Tibial artery (tissue), 4 donors: ENCODE results near the gene FGD5.

Source experiments
- DNase-seq, 2 donors: peaks; one replicate each; pipeline ENCODE4 v3.0.0-alpha.2; 2019
- H3K27ac ChIP-seq, 2 donors: fragments of 200-600 bp; sonication (generic) in 1 of 2; 1 replicate in 1 of 2; 2 replicates in 1 of 2; pipeline ENCODE4 v1.5.1; 2018 to 2019; ENCODE audit warnings: mild to moderate bottlenecking in 1 of 2
- H3K27me3 ChIP-seq, 2 donors: fragments of 200-600 bp; sonication (generic) in 1 of 2; one replicate each; pipeline versions ENCODE4 v1.5.1 to v1.6.0; 2016 to 2019
- H3K36me3 ChIP-seq, 3 donors: fragments of 200-600 bp; sonication (generic) in 2 of 3; one replicate each; pipeline ENCODE4 v1.5.1; 2016 to 2019; ENCODE audit warnings: mild to moderate bottlenecking in 2 of 3
- H3K4me1 ChIP-seq, 4 donors: fragments of 200-600 bp; sonication (generic) in 2 of 4; 1 replicate in 3 of 4; 2 replicates in 1 of 4; pipeline ENCODE4 v1.5.1; 2016 to 2019
- H3K4me3 ChIP-seq, 2 donors: fragments of 200-600 bp; sonication (generic) in 1 of 2; 1 replicate in 1 of 2; 2 replicates in 1 of 2; pipeline ENCODE4 v1.5.1; 2018 to 2019; ENCODE audit warnings: mild to moderate bottlenecking in 2 of 2
- H3K9me3 ChIP-seq, 3 donors: fragments of 200-600 bp; sonication (generic) in 1 of 3; one replicate each; pipeline ENCODE4 v1.5.1; 2016 to 2019
- intact Hi-C: fragments of 100-400 bp; cut with DNase I; formaldehyde crosslinking; loops from one replicate; pipeline ENCODE4 v1.15.0; 2023; ENCODE audit warnings: low total_unique reads
- TF ChIP-seq, protein P1 (sequence below), 2 experiments: fragments of 200-600 bp in 1 of 2; fragments of 450-650 bp in 1 of 2; IDR thresholded peaks; one replicate each; pipeline ENCODE4 v1.5.1; 2017 to 2019; ENCODE audit warnings: antibody characterized with exemption in 2 of 2, mild to moderate bottlenecking in 1 of 2, moderate library complexity in 1 of 2

FGD5 gene

DNA sequence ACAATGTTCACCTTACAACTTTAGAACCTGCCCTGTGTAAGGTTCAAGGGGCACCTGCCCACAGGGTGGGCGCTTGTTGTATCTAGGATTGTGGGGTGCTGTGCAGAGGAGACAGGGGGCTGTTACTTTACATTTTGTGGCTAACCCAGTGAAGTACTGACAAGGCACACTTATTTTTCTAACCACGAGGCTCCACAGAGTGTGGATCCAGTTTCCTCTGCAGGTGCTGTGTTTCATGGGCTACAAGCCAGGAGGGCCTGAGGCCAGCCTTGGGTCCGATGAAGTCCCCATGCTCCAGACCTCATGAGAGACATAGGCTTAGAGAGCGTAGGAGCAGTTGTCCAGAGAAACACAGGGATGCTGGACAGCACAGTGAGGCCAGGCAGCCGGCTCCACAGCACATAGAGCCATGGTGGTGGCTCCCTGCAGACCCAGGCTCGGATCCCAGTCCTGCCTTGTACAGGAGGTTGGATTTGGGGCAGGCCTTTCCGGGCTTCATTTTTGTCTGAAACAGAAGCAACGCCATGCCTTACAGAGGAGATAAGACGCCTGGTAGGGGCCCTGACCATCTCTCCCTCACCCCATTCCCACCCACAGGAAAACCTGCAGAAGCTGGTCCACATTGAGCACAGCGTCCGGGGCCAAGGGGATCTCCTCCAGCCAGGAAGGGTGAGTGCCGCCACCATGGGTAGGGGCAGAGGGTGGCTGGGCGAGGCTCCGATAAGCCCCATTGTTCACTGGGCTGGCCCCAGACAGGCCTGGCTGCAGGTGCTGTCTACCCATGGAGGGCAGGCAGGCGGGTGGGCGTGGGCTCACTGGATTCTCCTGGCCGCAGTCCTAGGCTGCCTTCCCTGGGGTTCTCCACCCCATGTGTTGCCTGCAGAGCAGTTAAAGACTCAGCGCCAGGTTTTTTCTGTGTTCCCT lies 88.5 kb downstream of the FGD5 start:
- TF ChIP-seq, protein P1, sequence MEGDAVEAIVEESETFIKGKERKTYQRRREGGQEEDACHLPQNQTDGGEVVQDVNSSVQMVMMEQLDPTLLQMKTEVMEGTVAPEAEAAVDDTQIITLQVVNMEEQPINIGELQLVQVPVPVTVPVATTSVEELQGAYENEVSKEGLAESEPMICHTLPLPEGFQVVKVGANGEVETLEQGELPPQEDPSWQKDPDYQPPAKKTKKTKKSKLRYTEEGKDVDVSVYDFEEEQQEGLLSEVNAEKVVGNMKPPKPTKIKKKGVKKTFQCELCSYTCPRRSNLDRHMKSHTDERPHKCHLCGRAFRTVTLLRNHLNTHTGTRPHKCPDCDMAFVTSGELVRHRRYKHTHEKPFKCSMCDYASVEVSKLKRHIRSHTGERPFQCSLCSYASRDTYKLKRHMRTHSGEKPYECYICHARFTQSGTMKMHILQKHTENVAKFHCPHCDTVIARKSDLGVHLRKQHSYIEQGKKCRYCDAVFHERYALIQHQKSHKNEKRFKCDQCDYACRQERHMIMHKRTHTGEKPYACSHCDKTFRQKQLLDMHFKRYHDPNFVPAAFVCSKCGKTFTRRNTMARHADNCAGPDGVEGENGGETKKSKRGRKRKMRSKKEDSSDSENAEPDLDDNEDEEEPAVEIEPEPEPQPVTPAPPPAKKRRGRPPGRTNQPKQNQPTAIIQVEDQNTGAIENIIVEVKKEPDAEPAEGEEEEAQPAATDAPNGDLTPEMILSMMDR (IDR thresholded peaks at IDR 0.05), result no peak
- H3K4me1 ChIP-seq, result no peaks in the 10 kb centered on the region
- no peak overlapping the region for H3K27ac ChIP-seq
- intact Hi-C loops, result loop anchor here (5.0 kb wide), 1 partner anchor 1880 kb away; no protein-coding TSS in a partner anchor
- peak in 1 of 2 donors; percentile 63 for DNase-seq
- H3K4me3 ChIP-seq, result no peak overlapping the region
- no peaks in the 10 kb centered on the region for H3K27me3 ChIP-seq
- H3K36me3 ChIP-seq, result peaks cover 0 to 6% (median 5%) of the 10 kb centered on the region in 3 donors
- H3K9me3 ChIP-seq, result no peaks in the 10 kb centered on the region

- H3K4me3 ChIP-seq, result no peak overlapping the region
- intact Hi-C loops, result loop anchor here (5.0 kb wide), 1 partner anchor 1878 kb away; no protein-coding TSS in a partner anchor
- TF ChIP-seq, protein P1 (IDR thresholded peaks at IDR 0.05), result no peak
- H3K36me3 ChIP-seq, result peaks cover 0 to 6% (median 5%) of the 10 kb centered on the region in 3 donors
- no peaks in the 10 kb centered on the region for H3K4me1 ChIP-seq
- DNase-seq, result no peak
- H3K27me3 ChIP-seq, result no peaks in the 10 kb centered on the region
- H3K27ac ChIP-seq, result no peak overlapping the region
- no peaks in the 10 kb centered on the region for H3K9me3 ChIP-seq
Measured at GRCh38 chr3:14909250-14909649, 90.5 kb downstream of the FGD5 start.

DNA sequence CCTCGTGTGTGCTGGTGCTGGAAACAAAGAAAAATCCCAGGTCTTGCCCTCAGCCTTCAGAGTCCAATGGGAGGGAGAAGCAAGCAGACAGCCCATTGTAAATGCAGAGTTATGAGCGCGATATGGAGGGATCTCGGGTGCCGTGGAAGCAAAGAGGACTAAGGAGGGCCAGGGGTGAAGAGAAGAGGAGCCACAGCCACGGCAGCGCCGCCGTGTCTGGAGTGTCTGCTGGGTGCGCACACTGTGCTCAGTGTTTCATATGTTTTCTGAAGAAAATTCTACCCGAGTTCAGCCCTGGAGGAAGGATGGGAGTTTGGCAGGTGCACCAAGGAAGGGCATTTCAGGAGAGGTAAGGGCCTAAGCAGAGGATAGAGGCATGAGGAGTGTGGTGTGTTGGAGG lies 92.9 kb downstream of the FGD5 start:
- DNase-seq, result no peak
- H3K9me3 ChIP-seq, result no peaks in the 10 kb centered on the region
- H3K4me3 ChIP-seq, result no peak overlapping the region
- H3K4me1 ChIP-seq, result no peaks in the 10 kb centered on the region
- intact Hi-C loops, result no loop called here
- H3K27me3 ChIP-seq, result no peaks in the 10 kb centered on the region
- H3K36me3 ChIP-seq, result peaks cover 0 to 6% (median 5%) of the 10 kb centered on the region in 3 donors
- TF ChIP-seq, protein P1 (IDR thresholded peaks at IDR 0.05), result no peak
- no peak overlapping the region for H3K27ac ChIP-seq

DNA sequence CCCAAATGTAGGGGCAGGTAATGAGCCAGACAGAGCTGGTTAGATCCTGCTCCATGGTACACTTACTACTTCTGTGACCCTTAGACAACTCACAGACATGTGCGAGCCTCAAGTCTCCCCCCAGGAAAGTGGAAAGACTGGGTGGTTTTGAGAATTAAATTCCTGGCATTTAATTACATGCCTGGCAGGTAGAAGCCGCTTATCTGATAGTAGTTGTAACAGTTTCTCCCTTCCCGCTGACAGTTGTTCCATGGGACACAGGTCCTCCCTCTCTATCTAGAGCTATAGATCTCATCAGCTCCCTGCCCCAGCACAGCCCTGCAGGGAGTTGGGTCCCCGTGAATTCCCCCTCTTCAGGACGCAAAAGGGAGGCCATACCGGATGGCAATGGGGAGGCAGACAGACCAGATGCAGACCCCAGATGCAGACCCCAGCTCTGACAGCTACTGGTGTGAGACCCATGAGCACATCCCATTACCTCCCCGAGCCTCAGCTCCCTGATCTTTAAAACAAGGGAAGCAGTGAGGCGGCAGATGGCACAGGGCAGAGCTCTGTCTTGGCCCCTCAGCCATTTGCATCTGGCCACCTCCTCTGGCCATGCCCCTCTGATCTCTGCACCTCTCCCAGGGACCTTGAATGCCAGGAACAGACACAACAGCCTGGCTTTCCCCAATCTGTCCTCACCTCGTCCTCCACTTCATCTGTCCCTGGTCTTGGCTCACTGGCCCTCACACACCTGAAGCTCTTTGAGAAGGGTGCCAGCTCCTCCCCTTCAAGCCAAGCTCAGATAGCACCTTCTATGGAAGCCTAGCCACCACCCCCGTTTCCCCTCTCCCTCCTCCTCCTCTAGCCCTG lies 94.5 kb downstream of the FGD5 start:
- no peak for DNase-seq
- Histone ChIP-seq H3K27me3 (no peaks in the 10 kb centered on the region), H3K27ac (no peak overlapping the region), H3K9me3 (no peaks in the 10 kb centered on the region), H3K4me1 (no peaks in the 10 kb centered on the region), H3K36me3 (peaks cover 0 to 6% (median 0%) of the 10 kb centered on the region in 3 donors), H3K4me3 (no peak overlapping the region)
- intact Hi-C loops, result no loop called here
- TF ChIP-seq, protein P1 (IDR thresholded peaks at IDR 0.05), result no peak

- Histone ChIP-seq H3K27ac (no peak overlapping the region), H3K4me3 (no peak overlapping the region), H3K4me1 (no peaks in the 10 kb centered on the region), H3K27me3 (no peaks in the 10 kb centered on the region), H3K9me3 (no peaks in the 10 kb centered on the region), H3K36me3 (peaks cover 0 to 6% (median under 1%) of the 10 kb centered on the region in 3 donors)
- no peak for DNase-seq
- TF ChIP-seq, protein P1 (IDR thresholded peaks at IDR 0.05), result no peak
- intact Hi-C loops, result no loop called here
Measured at GRCh38 chr3:14913926-14914778, 95.4 kb downstream of the FGD5 start.
